ENCODE measurements around the gene ESR1. TPM values are rescaled to one million over a fixed set of nuclear protein-coding genes. Genes with fewer than 3 reads are reported as not detected.

The ESR1 gene
- total RNA-seq, 1 donor from 2014 or later = not detected

DNA sequence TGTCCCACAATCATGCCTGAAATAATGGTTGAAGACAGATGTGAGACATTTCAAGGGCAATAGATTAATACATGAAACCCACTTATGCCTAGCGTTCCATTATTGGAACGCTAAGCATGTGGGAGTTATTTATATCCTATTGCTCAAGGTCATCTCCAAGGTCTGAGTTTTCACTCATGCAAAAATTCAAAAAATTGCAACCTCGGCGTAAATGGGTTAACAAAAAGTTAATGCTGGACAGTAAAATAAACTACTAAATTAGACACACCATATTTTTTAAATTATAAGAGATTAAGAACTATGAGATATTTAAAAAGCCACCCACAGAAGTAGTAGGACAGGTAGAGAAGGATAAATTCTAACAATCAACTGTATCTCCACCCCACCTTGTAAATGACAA, 98.4 kb downstream of the ESR1 start:
- Histone ChIP-seq H3K4me3 (no peak overlapping the region), H3K9me3 (ENCODE audit: low read depth) (no peaks in the 10 kb centered on the region), H3F3A (ENCODE audit: low read depth) (no peaks in the 10 kb centered on the region), H2AFZ (replicated peaks) (no peak overlapping the region), H3K27me3 (no peaks in the 10 kb centered on the region), H3K9ac (no peak overlapping the region), H3K27ac (no peak overlapping the region), H3K79me2 (ENCODE audit: low read depth) (no peaks in the 10 kb centered on the region), H3K36me3 (no peaks in the 10 kb centered on the region), H3K4me2 (no peak overlapping the region), H3K4me1 (no peaks in the 10 kb centered on the region), H4K20me1 (ENCODE audit: low read depth) (no peaks in the 10 kb centered on the region)
- Mint-ChIP-seq H3K4me3 (no peak overlapping the region), H3K27me3 (ENCODE audit: insufficient read depth, low read depth) (no peaks in the 10 kb centered on the region), H3K36me3 (no peaks in the 10 kb centered on the region), H3K27ac (no peak overlapping the region), H3K9me3 (no peaks in the 10 kb centered on the region), H3K4me1 (peaks cover under 1% of the 10 kb centered on the region)
- no peak for DNase-seq (ENCODE audit: low spot score)
- TF ChIP-seq, protein P1, sequence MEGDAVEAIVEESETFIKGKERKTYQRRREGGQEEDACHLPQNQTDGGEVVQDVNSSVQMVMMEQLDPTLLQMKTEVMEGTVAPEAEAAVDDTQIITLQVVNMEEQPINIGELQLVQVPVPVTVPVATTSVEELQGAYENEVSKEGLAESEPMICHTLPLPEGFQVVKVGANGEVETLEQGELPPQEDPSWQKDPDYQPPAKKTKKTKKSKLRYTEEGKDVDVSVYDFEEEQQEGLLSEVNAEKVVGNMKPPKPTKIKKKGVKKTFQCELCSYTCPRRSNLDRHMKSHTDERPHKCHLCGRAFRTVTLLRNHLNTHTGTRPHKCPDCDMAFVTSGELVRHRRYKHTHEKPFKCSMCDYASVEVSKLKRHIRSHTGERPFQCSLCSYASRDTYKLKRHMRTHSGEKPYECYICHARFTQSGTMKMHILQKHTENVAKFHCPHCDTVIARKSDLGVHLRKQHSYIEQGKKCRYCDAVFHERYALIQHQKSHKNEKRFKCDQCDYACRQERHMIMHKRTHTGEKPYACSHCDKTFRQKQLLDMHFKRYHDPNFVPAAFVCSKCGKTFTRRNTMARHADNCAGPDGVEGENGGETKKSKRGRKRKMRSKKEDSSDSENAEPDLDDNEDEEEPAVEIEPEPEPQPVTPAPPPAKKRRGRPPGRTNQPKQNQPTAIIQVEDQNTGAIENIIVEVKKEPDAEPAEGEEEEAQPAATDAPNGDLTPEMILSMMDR (IDR thresholded peaks at IDR 0.05) = no peak
- TF ChIP-seq EZH2phosphoT487 (IDR thresholded peaks at IDR 0.05) = no peak
- TF ChIP-seq EZH2 (IDR thresholded peaks at IDR 0.05) = no peak

DNA sequence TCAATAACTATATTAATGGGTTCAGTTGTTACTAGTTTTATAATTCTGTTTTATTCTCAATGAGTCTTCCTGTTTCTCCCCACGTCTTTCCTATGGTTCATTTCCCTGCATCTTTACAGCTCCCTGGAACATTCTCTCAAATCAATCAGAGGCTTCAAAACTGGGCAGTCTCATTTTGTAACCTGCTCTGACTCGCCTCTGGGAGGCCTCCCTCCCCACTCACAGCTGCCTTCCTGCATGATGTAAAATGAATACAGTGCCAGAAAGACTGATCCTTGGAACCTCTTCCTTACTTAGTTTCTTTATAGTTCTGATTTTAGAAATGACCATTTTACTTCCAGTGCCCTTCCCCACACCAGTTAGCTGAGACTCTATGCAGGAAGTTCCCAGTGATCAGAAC, 103.9 kb downstream of the ESR1 start:
- Mint-ChIP-seq H3K4me3 (no peak overlapping the region), H3K27me3 (ENCODE audit: insufficient read depth, low read depth) (no peaks in the 10 kb centered on the region), H3K9me3 (no peaks in the 10 kb centered on the region), H3K27ac (no peak overlapping the region), H3K36me3 (no peaks in the 10 kb centered on the region), H3K4me1 (no peaks in the 10 kb centered on the region)
- TF ChIP-seq EZH2phosphoT487 (IDR thresholded peaks at IDR 0.05) (no peak), EZH2 (IDR thresholded peaks at IDR 0.05) (no peak)
- TF ChIP-seq, protein P1 (IDR thresholded peaks at IDR 0.05) = no peak
- Histone ChIP-seq H3K4me1 (no peaks in the 10 kb centered on the region), H3K27ac (no peak overlapping the region), H4K20me1 (ENCODE audit: low read depth) (no peaks in the 10 kb centered on the region), H2AFZ (replicated peaks) (no peak overlapping the region), H3K36me3 (no peaks in the 10 kb centered on the region), H3K4me3 (no peak overlapping the region), H3F3A (ENCODE audit: low read depth) (no peaks in the 10 kb centered on the region), H3K27me3 (no peaks in the 10 kb centered on the region), H3K79me2 (ENCODE audit: low read depth) (no peaks in the 10 kb centered on the region), H3K4me2 (no peak overlapping the region), H3K9ac (no peak overlapping the region), H3K9me3 (ENCODE audit: low read depth) (no peaks in the 10 kb centered on the region)
- no peak for DNase-seq (ENCODE audit: low spot score)

DNA sequence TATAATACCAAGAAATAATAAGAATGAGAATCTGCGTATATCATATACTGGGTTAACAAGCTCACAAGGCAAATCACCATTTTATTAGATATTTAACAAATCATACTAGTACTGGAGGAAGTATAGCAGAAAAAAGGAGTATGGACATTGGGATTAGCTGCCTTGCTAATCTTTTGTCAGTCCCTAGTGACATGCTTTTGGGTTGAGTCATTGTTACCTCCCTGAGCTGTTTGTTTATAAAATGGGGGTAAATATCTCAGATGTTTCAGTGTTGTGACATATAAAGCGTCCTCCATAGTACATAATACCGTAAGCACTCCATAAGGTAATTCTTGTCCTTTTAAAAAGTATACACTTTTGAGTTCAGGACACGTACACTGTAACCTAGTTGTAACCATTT, 107.0 kb downstream of the ESR1 start:
- H3K36me3 Mint-ChIP-seq = no peaks in the 10 kb centered on the region

More for the DNA sequence above, 107.0 kb downstream of the ESR1 start:
- no peak overlapping the region for H3K9ac ChIP-seq
- no peaks in the 10 kb centered on the region for H3K27me3 ChIP-seq
- H4K20me1 ChIP-seq (ENCODE audit: low read depth) = no peaks in the 10 kb centered on the region
- no peak overlapping the region for H3K4me2 ChIP-seq
- H3F3A ChIP-seq (ENCODE audit: low read depth) = no peaks in the 10 kb centered on the region
- H3K9me3 ChIP-seq (ENCODE audit: low read depth) = no peaks in the 10 kb centered on the region
- TF ChIP-seq EZH2phosphoT487 (IDR thresholded peaks at IDR 0.05) (no peak), EZH2 (IDR thresholded peaks at IDR 0.05) (no peak)
- TF ChIP-seq, protein P1 (IDR thresholded peaks at IDR 0.05) = no peak
- no peak overlapping the region for H3K4me3 ChIP-seq
- Mint-ChIP-seq H3K27ac (no peak overlapping the region), H3K4me1 (no peaks in the 10 kb centered on the region), H3K4me3 (no peak overlapping the region), H3K9me3 (no peaks in the 10 kb centered on the region), H3K27me3 (ENCODE audit: insufficient read depth, low read depth) (no peaks in the 10 kb centered on the region)
- no peaks in the 10 kb centered on the region for H3K4me1 ChIP-seq
- no peaks in the 10 kb centered on the region for H3K79me2 ChIP-seq (ENCODE audit: low read depth)
- H3K36me3 ChIP-seq = no peaks in the 10 kb centered on the region
- H2AFZ ChIP-seq (replicated peaks) = no peak overlapping the region
- H3K27ac ChIP-seq = no peak overlapping the region
- DNase-seq (ENCODE audit: low spot score) = no peak
